ENCODE measurements around the gene ATP5F1E. TPM values are rescaled to one million over a fixed set of nuclear protein-coding genes. Genes with fewer than 3 reads are reported as not detected.
A peak's percentile ranks its signal among the peaks of the same experiment; 100 is the strongest.

ATP5F1E gene
- total RNA-seq (2012; rRNA removed) = 3.8 and 12.2 TPM in 2 replicates
- polyA plus RNA-seq (2012; rRNA removed) = 34.5 and 42.6 TPM in 2 replicates
- polyA plus RNA-seq (2012; cell fraction: cytosol; rRNA removed) = 9.0 and 19.1 TPM in 2 replicates
- 1.8 and 10.5 TPM in 2 replicates for polyA plus RNA-seq (2012; cell fraction: nucleus; rRNA removed; ENCODE audit: low replicate concordance)
- percentile 81 among the genes with signal in this experiment for Bru-seq, nascent RNA
- percentile 46 among the genes with signal in this experiment for BruChase-seq, experiment 1, labeled RNA remaining after a 6-hour chase
- percentile 49 among the genes with signal in this experiment for BruChase-seq, experiment 2, labeled RNA remaining after a 2-hour chase
- long read RNA-seq, transcript ATP5F1E-201 (3 exons, 3,665 nt) = major isoform, 202 of 207 reads
- long read RNA-seq, partial matches to known transcripts = 2 of 207 reads
- long read RNA-seq, other reads (novel, unspliced or antisense) = 3 of 207 reads

GRCh38 chr20:59032023-59032712, at the start of gene ATP5F1E:
Gene ATP5F1E, minus strand, starts transcription at chr20:59032335. Its CDS starts 84 bp downstream, at chr20:59032251.
- Histone ChIP-seq H2BK15ac (ENCODE audit: low read depth, low read length) (peak within 1 kb of the TSS; percentile 49; the same call in 1 of the 3 replicates), H3K4me2 (ENCODE audit: low read depth, low read length) (peak within 1 kb of the TSS; percentile 96), H3K27ac (ENCODE audit: insufficient read depth, low read length) (peak within 1 kb of the TSS; percentile 94), H2BK120ac (ENCODE audit: low read depth, low read length) (peak within 1 kb of the TSS; percentile 80), H2BK5ac (ENCODE audit: low read depth, low read length, poor library complexity, severe bottlenecking) (peak within 1 kb of the TSS; percentile 93), H3K9ac (ENCODE audit: low read depth, low read length) (peak within 1 kb of the TSS; percentile 88), H3K23ac (ENCODE audit: low read depth, low read length) (peak within 1 kb of the TSS; percentile 99), H3K79me1 (ENCODE audit: low read depth in 1 of 2, low read length in 2 of 2) (peaks cover 20 to 46% of the 10 kb centered on the region in 2 experiments), H3K18ac (ENCODE audit: low read depth, low read length) (peak within 1 kb of the TSS; percentile 69; the same call in 1 of the 2 replicates), H4K20me1 (ENCODE audit: insufficient read depth, low read length) (peaks cover 27% of the 10 kb centered on the region), H3K56ac (ENCODE audit: extremely low read depth, insufficient read depth, low read length) (peak within 1 kb of the TSS; percentile 84), H3K36me3 (ENCODE audit: control insufficient read depth, insufficient read depth, low read length) (peaks cover 18% of the 10 kb centered on the region), H3K9me1 (ENCODE audit: insufficient read depth, low read length) (peaks cover 7% of the 10 kb centered on the region), H4K91ac (ENCODE audit: insufficient read depth, low read depth, low read length) (peak within 1 kb of the TSS; percentile 92), H3K9me3 (ENCODE audit: control insufficient read depth, insufficient read depth, low read length) (no peaks in the 10 kb centered on the region), H3K4ac (ENCODE audit: low read depth, low read length) (peak within 1 kb of the TSS; percentile 99), H4K5ac (ENCODE audit: low read depth, low read length) (peak within 1 kb of the TSS; percentile 87), H3K4me3 (ENCODE audit: insufficient read depth, low read depth, low read length) (peak within 1 kb of the TSS; percentile 93), H2AFZ (replicated peaks; ENCODE audit: low read length, poor library complexity) (peak within 1 kb of the TSS; percentile 96), H2BK20ac (ENCODE audit: low read depth, low read length) (peak within 1 kb of the TSS; percentile 50; the same call in 1 of the 2 replicates), H2AK5ac (ENCODE audit: low read depth, low read length) (peak within 1 kb of the TSS; percentile 85), H4K8ac (ENCODE audit: low read depth in 2 of 2, low read length in 2 of 2) (peak within 1 kb of the TSS; percentile 46 to 96), H3K4me1 (ENCODE audit: control insufficient read depth, insufficient read depth, low read length) (peaks cover 9% of the 10 kb centered on the region), H2AK9ac (replicated peaks; ENCODE audit: low read depth, low read length, poor library complexity) (peak within 1 kb of the TSS; percentile 99), H3K27me3 (ENCODE audit: control insufficient read depth, insufficient read depth, low read length) (no peaks in the 10 kb centered on the region), H3K14ac (replicated peaks; ENCODE audit: low read depth, low read length) (peak within 1 kb of the TSS; percentile 97)
- peak; percentile 84; the same call in 1 of the 2 replicates for TF ChIP-seq MAZ (IDR thresholded peaks at IDR 0.05; ENCODE audit: borderline replicate concordance, low read depth, low read length)
- TF ChIP-seq POLR2A (IDR thresholded peaks at IDR 0.05; ENCODE audit: low read depth, low read length) = peak; percentile 79
- TF ChIP-seq BHLHE40 (IDR thresholded peaks at IDR 0.05; ENCODE audit: low read depth, low read length) = peak; percentile 21; the same call in 1 of the 2 replicates
- TF ChIP-seq ELK1 (IDR thresholded peaks at IDR 0.05; ENCODE audit: borderline replicate concordance, low read depth, low read length) = no peak
- ChIA-PET POLR2A (ENCODE audit: unreplicated experiment) (interaction anchor here (0.6 to 1.3 kb wide), 2 partner anchors 11 to 136 kb away, joined by 3 to 5 read pairs; no protein-coding TSS in a partner anchor), CTCF (interaction anchor here (0.9 to 1.4 kb wide), 2 partner anchors 11 to 45 kb away, joined by 3 to 5 read pairs; partner anchors contain the start of gene PRELID3B)
- intact Hi-C loops (cut with micrococcal nuclease) = loop anchor here (5.0 kb wide), 2 partner anchors 140 to 160 kb away; no protein-coding TSS in a partner anchor
- BruUV-seq (replicated peaks) = no TSS peak
- DNase-seq (peak; percentile 89), ATAC-seq (ENCODE audit: low read depth) (peak; percentile 99)
- dilution Hi-C loops (cut with HindIII; ENCODE audit: low sequenced_read_pairs, unreplicated experiment) = no loop called here
- in situ Hi-C loops (cut with MboI; ENCODE audit: low sequenced_read_pairs) = loop anchor here (25.0 kb wide), 3 partner anchors 795 to 1645 kb away; partner anchors contain the start of genes ANKRD60 and RBM38
- 1% methylated on average over 59 of the region's 86 CpGs; no CpG with 5 or more reads in 1 of the 2 experiments for WGBS, 2 experiments (ENCODE audit: extremely low coverage in 2 of 2, insufficient read length in 1 of 2)
